ENCODE data around the gene PLEKHB2. TPM values are rescaled to one million over a fixed set of nuclear protein-coding genes. Genes with fewer than 3 reads are reported as not detected.

PLEKHB2 gene
- total RNA-seq, 4 donors from 2014 or later = 38.1 to 58.7 (median 49.0) TPM

- no peak for ATAC-seq
- H3K9me3 ChIP-seq = no peaks in the 10 kb centered on the region
- TF ChIP-seq CTCF (IDR thresholded peaks at IDR 0.05) = no peak
- no peak for TF ChIP-seq POLR2AphosphoS5 (IDR thresholded peaks at IDR 0.05)
- TF ChIP-seq EP300 (IDR thresholded peaks at IDR 0.05) = no peak
- TF ChIP-seq POLR2A (IDR thresholded peaks at IDR 0.05) = no peak
Measured at GRCh38 chr2:131151398-131151797, 46.3 kb downstream of the PLEKHB2 start.

GRCh38 chr2:131152074-131152473 is 46.9 kb downstream of the PLEKHB2 start:
- TF ChIP-seq POLR2AphosphoS5 (IDR thresholded peaks at IDR 0.05) (no peak), EP300 (IDR thresholded peaks at IDR 0.05) (no peak), POLR2A (IDR thresholded peaks at IDR 0.05) (no peak), CTCF (IDR thresholded peaks at IDR 0.05) (no peak)
- ATAC-seq = no peak
- H3K27me3 ChIP-seq = no peaks in the 10 kb centered on the region
- peaks cover 0 to 7% (median 0%) of the 10 kb centered on the region in 3 donors for H3K4me1 ChIP-seq
- peaks cover 0 to 46% of the 10 kb centered on the region in 2 donors for H3K36me3 ChIP-seq
- H3K4me3 ChIP-seq = no peak overlapping the region
- H3K27ac ChIP-seq = no peak overlapping the region
- no peaks in the 10 kb centered on the region for H3K9me3 ChIP-seq
- WGBS, 2 donors (ENCODE audit: low coverage in 1 of 2) = 50% methylated on average over 1 of the region's 7 CpGs; no CpG with 5 or more reads in 1 of the 2 donors

More at GRCh38 chr2:131151398-131151797, 46.3 kb downstream of the PLEKHB2 start:
- H3K27ac ChIP-seq = no peak overlapping the region
- H3K36me3 ChIP-seq = peaks cover 0 to 53% of the 10 kb centered on the region in 2 donors
- H3K4me3 ChIP-seq = no peak overlapping the region
- H3K27me3 ChIP-seq = no peaks in the 10 kb centered on the region
- peaks cover 0 to 7% (median 0%) of the 10 kb centered on the region in 3 donors for H3K4me1 ChIP-seq
- 90% methylated on average over 2 of the region's 6 CpGs; no CpG with 5 or more reads in 1 of the 2 donors for WGBS, 2 donors (ENCODE audit: low coverage in 1 of 2)

- H3K27me3 ChIP-seq = no peaks in the 10 kb centered on the region
- peaks cover 0 to 7% (median 0%) of the 10 kb centered on the region in 3 donors for H3K4me1 ChIP-seq
- 40% methylated on average over 2 of the region's 4 CpGs; no CpG with 5 or more reads in 1 of the 2 donors for WGBS, 2 donors (ENCODE audit: low coverage in 1 of 2)
- no peaks in the 10 kb centered on the region for H3K9me3 ChIP-seq
- H3K36me3 ChIP-seq = peaks cover 0 to 32% of the 10 kb centered on the region in 2 donors
- H3K27ac ChIP-seq = no peak overlapping the region
- TF ChIP-seq EP300 (IDR thresholded peaks at IDR 0.05) (no peak), CTCF (IDR thresholded peaks at IDR 0.05) (no peak), POLR2A (IDR thresholded peaks at IDR 0.05) (no peak), POLR2AphosphoS5 (IDR thresholded peaks at IDR 0.05) (no peak)
- ATAC-seq = no peak
- no peak overlapping the region for H3K4me3 ChIP-seq
Measured at GRCh38 chr2:131153529-131153928, 48.4 kb downstream of the PLEKHB2 start.

GRCh38 chr2:131154071-131154531 is 49.0 kb downstream of the PLEKHB2 start:
- 30% methylated on average over 7 of the region's 10 CpGs; no CpG with 5 or more reads in 1 of the 2 donors for WGBS, 2 donors (ENCODE audit: low coverage in 1 of 2)
- H3K4me3 ChIP-seq = no peak overlapping the region
- ATAC-seq = peak; percentile 80
- peaks cover 0 to 26% of the 10 kb centered on the region in 2 donors for H3K36me3 ChIP-seq
- no peaks in the 10 kb centered on the region for H3K27me3 ChIP-seq
- TF ChIP-seq CTCF (IDR thresholded peaks at IDR 0.05) = peak in 3 of 4 experiments; percentile 75 to 85 (median 79)
- TF ChIP-seq EP300 (IDR thresholded peaks at IDR 0.05) = no peak
- no peak for TF ChIP-seq POLR2A (IDR thresholded peaks at IDR 0.05)
- TF ChIP-seq POLR2AphosphoS5 (IDR thresholded peaks at IDR 0.05) = no peak
- H3K9me3 ChIP-seq = no peaks in the 10 kb centered on the region
- H3K4me1 ChIP-seq = peaks cover 0 to 7% (median 0%) of the 10 kb centered on the region in 3 donors
- no peak overlapping the region for H3K27ac ChIP-seq

GRCh38 chr2:131154647-131155046 is 49.5 kb downstream of the PLEKHB2 start:
- Histone ChIP-seq H3K4me1 (peaks cover 0 to 7% (median 0%) of the 10 kb centered on the region in 3 donors), H3K4me3 (no peak overlapping the region), H3K9me3 (no peaks in the 10 kb centered on the region), H3K27ac (no peak overlapping the region), H3K27me3 (no peaks in the 10 kb centered on the region), H3K36me3 (peaks cover 0 to 21% of the 10 kb centered on the region in 2 donors)
- TF ChIP-seq POLR2AphosphoS5 (IDR thresholded peaks at IDR 0.05) (no peak), POLR2A (IDR thresholded peaks at IDR 0.05) (no peak), EP300 (IDR thresholded peaks at IDR 0.05) (no peak), CTCF (IDR thresholded peaks at IDR 0.05) (no peak)
- ATAC-seq = peak; percentile 9
- 85 to 100% methylated on average over 4 to 5 of the region's 23 CpGs for WGBS, 2 donors (ENCODE audit: low coverage in 1 of 2)
